Measurements from ENCODE around the gene GNB3.

The GNB3 gene

DNA sequence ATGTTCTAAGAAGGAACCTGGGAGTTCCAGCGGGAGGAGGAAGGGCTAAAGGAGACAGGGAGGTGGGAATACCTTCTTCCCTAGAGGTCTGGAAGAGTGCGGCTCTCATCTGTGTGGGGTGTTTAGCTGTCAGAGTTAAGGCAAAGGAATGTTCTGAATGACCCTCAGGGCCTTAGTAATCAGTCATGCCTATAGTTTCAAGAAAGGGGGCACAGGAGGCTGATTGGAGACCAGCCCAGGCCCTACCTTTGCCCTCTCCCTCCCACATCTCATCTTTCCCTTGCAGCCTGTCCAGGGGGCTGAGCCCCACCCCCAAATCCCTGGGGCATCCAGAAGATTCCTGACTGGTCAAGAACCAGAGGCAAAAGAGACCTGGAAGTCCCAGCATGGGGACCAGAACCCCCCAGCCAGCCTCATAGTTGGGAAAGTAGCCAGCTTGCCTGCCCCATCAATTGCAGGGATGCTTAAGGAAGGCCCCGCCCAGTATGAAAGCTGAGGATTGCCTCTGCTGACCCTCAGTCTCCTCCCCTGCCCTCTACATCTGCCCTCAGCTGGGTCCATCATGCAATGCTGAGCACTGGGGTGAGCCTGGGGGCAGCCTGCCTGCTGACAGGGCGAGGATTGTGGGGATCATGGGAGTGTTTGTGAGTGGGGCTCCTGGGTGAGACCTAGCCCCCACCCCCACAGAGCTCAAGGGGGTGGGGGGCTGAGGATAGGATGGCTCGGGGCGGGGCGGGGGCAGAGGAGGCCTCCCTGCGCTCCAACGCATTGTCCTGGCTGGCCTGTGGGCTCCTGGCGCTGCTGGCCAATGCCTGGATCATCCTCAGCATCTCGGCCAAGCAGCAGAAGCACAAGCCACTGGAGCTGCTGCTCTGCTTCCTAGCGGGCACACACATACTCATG lies 17.3 kb upstream of the GNB3 start:
- no peak for DNase-seq (ENCODE audit: low read depth)

DNA sequence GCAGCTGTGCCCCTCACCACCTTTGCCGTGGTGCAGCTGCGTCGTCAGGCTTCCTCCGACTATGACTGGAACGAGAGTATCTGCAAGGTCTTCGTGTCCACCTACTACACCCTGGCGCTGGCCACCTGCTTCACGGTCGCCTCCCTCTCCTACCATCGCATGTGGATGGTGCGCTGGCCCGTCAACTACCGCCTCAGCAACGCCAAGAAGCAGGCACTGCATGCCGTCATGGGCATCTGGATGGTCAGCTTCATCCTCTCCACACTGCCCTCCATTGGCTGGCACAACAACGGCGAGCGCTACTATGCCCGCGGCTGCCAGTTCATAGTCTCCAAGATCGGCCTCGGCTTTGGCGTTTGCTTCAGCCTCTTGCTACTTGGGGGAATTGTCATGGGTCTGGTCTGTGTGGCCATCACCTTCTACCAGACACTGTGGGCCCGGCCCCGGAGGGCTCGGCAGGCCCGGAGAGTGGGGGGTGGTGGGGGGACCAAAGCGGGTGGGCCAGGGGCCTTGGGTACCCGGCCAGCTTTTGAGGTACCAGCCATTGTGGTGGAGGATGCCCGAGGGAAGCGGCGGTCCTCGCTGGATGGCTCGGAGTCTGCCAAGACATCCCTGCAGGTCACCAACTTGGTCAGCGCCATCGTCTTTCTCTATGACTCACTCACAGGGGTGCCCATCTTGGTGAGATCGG lies 16.5 kb upstream of the GNB3 start:
- DNase-seq (ENCODE audit: low read depth) = no peak

DNA sequence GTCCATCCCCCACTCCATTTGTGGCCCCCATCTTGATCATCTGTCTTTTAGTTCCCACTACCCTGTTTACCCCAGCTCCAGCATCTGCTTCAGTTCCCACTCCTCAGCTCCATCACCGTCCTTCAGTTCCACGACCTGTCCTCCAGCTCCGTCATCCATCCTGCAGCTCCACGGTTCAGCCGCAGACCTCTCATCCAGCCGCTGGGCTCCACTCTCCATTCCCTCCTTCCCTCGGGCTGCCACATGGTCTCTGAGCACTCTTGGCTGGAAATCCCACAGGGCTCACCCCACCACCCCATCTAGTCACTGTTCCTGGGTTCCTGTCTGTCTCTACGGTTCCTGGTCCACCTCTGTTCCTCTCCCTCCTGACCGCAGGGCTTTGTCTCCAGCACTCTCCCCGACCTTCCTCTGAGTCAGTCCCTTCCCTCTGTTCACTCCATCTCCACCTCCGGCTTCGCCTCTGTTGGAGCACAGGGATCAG lies 15.8 kb upstream of the GNB3 start:
- no peak for DNase-seq (ENCODE audit: low read depth)

DNA sequence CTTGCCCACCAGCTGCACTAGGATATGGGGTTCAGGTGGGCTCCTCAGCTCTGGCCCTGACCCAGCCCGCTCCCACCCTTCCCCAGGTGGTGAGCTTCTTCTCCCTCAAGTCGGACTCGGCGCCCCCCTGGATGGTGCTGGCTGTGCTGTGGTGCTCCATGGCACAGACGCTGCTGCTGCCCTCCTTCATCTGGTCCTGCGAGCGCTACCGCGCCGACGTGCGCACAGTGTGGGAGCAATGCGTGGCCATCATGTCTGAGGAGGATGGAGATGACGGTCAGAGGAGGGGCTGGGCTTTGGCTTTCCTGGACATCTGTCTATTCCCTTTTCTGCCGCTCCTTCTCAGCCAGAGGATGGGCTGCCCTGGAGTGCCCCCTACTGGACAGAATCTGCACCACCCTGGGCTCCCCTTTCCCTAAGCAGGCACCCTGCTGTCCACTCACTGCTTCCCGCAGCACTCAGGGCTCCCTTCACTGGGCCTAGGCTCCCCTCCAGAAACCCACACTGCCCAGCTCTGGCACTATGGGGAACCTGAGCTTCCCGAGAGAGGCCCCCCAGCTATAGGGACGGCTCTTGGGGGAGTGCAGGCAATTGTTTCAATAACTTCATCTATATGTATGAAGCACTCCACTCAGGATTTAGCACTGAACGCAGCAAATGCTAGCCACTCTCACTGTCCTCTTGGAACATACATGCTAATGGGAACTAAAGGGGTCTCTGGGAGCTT lies 15.2 kb upstream of the GNB3 start:
- DNase-seq (ENCODE audit: low read depth) = peak; percentile 69

DNA sequence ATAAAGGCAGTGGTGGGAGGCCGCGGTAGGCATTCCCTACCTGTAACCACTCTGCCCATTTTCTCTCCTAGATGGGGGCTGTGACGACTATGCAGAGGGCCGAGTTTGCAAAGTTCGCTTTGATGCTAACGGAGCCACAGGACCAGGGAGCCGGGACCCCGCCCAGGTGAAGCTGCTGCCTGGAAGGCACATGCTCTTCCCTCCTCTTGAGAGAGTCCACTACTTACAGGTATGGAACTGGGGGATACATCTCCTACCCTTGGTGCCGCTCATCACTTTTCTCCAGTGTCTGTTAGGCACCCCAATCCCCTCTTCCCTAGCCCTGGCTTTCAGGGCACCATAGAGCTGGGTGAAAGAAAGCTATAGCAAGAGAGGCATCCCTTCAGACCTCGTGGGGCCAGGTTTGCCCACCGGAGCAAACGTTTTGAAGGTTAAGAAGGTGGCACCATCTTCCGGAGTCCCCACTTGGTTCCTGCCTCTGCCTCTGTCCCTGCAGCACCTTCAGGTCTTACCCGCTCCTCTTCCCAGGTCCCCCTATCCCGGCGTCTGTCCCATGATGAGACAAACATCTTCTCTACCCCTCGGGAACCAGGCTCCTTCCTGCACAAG lies 14.5 kb upstream of the GNB3 start:
- DNase-seq (ENCODE audit: low read depth) = no peak

DNA sequence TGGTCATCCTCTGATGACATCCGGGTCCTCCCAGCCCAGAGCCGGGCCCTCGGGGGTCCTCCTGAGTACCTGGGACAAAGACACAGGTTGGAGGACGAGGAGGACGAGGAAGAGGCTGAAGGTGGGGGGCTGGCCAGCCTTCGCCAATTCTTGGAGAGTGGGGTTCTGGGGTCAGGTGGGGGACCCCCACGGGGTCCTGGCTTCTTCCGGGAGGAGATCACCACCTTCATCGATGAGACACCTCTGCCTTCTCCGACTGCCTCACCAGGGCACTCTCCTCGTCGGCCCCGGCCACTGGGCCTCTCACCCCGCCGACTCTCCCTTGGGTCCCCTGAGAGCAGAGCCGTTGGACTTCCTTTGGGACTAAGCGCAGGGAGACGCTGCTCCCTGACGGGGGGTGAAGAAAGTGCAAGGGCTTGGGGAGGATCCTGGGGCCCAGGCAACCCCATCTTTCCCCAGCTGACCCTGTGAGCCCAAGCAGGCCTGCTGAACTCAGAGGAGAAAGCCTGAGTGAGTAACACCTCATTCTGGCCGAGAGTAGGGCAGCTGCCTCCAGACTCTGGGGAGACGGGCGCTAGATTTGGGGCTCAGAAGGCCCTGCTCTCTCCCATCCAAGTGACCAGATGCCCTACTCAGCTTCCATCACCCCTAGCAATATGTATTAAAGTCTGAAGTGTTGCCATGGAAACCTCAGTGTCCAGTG lies 13.8 kb upstream of the GNB3 start:
- no peak for DNase-seq (ENCODE audit: low read depth)

DNA sequence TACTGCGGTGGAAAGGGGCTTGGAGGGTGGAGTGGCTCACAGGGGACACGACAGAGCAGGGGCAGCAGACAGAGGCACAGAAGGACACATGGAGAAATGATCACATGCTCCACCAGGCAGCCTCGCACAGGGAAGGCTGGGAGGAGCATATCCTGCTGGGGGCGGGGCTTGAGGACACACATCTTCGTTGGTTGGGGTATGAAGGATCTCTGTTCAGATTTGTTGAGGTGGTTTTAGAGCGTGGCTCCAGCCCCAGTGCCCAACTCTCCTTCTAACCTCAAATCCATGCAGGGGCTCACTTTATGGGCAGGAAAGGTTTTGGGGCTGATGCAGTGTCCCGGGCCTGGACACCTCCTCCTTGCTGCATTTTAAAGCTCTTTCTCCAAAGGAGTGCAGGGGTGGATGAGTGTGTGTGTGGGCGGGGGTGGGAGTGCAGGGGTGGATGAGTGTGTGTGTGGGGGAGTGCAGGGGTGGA lies 13.3 kb upstream of the GNB3 start:
- no peak for DNase-seq (ENCODE audit: low read depth)

DNA sequence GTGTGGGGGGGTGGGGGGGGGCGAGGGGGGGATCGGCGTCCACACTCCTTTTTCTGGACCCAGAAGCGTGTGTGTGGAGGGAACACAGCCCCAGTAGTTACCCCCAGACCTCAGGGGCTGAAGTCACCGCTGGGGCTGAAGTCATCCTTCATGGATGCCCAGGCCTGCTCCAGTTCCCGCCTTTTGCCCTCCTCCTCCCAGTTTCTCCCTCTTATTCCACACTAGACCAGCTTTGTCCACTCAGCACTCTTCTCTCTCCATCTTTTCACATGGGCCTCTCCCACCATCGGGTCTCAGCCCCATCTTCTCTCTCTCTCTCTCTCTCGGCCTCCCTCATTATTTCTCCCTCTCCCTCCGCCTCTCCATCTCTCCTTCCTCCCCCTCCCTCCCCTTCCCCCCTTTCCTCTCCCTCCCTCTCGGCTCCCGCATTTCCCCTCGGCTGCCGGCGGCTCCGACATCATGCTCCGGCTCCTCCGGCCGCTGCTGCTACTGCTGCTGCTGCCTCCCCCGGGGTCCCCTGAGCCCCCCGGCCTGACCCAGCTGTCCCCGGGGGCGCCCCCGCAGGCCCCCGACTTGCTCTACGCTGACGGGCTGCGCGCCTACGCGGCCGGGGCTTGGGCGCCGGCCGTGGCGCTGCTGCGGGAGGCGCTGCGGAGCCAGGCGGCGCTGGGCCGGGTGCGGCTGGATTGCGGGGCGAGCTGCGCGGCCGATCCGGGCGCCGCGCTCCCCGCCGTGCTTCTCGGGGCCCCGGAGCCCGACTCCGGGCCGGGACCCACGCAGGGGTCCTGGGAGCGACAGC lies 12.5 kb upstream of the GNB3 start, which contains the start of gene P3H3:
Gene P3H3, plus strand, starts transcription at position 426 of the 799 bp plus-strand sequence. Its CDS starts 34 bp downstream, at position 460.
- no peak for DNase-seq (ENCODE audit: low read depth)

DNA sequence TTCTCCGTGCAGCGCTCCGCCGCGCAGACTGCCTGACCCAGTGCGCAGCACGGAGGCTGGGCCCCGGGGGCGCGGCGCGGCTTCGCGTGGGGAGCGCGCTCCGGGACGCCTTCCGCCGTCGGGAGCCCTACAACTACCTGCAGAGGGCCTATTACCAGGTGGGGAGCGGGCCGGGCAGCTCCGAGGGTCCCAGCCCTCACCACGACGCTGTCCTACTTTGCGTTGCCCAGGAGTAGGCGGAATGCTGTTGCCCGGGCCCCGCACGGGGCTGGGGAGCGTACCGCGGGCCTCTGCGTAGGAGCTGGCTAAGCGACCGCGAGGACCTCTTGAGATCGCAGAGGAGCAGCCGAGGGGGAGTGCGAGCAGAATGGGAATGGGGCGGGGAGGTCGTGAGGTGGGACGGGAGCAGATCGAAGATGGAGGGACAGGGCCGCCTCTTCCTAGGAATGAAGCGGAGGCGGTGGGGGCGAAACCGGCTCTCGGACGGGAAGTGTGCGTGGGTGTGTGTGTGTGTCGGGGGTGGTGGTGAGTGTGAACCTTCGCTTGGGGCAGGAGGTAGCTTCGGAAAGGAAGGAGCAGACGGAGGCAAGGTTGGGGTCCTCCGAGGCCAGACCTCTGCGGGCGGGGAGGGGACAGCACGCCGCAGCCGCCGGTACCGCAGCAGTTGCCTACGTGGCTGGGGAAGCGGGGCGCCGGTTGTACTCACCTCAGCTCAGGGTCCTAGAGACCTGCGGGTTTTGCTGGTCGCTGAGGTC lies 11.8 kb upstream of the GNB3 start:
- peak; percentile 17 for DNase-seq (ENCODE audit: low read depth)

DNA sequence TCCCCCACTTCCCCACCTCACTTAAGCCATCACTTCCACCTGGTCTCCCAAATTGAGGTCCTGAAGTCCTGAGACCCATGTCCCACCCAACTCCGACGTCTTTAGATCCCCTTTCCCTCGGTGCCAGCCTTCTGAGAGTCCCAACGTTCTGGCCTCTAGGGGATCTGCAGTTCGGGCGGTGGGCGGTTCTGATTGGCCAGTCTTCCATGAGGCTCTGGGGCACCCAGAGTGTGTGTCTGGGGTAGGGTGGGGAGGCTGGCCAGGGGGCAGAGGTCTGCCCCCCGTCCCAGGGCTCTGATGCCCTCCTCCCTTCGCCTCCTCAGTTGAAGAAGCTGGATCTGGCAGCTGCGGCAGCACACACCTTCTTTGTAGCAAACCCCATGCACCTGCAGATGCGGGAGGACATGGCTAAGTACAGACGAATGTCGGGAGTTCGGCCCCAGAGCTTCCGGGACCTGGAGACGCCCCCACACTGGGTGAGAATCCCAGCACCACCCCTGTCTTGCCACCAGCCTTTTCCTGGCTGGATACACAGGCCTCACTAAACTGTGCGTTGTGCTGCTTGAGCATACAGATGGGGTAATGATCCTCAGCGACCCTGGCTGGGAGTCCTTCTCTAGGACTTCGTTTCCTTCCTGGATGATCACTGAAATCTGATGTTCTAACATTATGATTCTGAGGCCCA lies 11.0 kb upstream of the GNB3 start:
- no peak for DNase-seq (ENCODE audit: low read depth)

DNA sequence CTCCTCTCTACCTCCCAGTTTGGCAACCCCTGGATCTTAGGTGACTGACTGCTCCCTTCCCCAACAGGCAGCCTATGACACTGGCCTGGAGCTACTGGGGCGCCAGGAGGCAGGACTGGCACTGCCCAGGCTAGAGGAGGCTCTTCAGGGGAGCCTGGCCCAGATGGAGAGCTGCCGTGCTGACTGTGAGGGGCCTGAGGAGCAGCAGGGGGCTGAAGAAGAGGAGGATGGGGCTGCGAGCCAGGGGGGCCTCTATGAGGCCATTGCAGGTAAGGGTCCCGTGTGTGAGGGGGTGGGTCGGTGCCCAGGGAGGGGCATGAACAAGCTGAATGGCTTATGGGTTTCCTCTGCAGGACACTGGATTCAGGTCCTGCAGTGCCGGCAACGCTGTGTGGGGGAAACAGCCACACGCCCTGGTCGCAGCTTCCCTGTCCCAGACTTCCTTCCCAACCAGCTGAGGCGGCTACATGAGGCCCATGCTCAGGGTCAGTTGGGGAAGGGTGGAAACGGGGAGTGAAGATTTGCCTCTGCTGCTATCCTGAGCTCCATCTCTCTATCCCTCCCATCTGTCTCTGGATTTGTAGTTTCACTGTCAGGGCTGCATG lies 10.3 kb upstream of the GNB3 start:
- DNase-seq (ENCODE audit: low read depth) = no peak

DNA sequence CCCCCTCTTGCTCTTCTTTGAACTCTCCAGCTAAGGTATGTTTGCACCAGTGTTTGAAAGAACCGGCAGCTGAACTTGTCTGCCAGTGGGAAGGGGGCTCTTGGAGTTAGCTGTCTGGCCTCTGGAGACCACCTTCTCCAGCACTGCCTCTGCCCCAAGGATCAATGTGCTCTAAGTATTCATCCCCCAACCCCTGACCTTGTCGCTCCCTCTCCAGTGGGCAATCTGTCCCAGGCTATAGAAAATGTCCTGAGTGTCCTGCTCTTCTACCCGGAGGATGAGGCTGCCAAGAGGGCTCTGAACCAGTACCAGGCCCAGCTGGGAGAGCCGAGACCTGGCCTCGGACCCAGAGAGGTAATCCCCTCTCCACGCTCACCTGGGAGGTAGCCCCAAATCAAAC lies 9.7 kb upstream of the GNB3 start:
- no peak for DNase-seq (ENCODE audit: low read depth)

DNA sequence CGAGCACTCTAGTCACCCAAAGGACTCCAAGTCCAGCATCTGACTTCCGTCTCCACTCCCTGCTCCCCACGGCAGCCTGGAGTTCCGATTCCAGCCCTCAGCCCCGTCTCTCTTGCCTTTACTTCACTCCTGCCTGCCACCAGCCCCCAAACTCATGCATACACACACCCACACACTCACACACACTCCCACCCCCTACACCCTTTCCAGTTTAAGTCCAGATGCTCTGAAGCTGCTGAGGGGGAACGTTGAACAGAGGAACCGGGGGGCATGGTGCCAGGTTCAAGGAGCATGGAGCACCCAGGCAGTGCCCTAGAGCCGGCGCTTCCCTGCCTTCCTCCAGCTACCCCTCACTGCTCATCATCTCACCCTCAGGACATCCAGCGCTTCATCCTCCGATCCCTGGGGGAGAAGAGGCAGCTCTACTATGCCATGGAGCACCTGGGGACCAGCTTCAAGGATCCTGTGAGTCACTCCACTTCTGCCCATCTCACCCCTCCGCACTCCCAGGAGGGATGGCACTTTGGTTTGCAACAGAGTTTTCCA lies 9.2 kb upstream of the GNB3 start:
- DNase-seq (ENCODE audit: low read depth) = no peak

DNA sequence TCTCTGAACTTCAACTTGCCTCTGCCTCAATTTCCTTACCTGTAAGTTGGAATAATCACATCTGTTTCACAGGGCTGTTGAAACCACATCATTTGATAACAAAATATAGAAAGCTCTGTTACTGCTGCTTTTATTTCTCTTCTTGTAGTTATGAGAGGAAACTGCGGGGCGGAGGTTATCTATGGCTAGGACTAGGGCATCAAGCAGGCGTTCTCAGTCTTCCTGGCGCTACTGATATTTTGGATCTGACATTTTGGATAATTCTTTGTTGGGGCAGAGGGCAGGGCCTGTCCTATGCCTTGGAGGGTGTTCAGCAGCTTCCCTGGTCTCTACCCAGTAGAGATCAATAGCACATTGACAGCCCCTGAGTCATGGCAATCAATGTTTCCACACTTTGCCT lies 8.6 kb upstream of the GNB3 start:
- DNase-seq (ENCODE audit: low read depth) = no peak

DNA sequence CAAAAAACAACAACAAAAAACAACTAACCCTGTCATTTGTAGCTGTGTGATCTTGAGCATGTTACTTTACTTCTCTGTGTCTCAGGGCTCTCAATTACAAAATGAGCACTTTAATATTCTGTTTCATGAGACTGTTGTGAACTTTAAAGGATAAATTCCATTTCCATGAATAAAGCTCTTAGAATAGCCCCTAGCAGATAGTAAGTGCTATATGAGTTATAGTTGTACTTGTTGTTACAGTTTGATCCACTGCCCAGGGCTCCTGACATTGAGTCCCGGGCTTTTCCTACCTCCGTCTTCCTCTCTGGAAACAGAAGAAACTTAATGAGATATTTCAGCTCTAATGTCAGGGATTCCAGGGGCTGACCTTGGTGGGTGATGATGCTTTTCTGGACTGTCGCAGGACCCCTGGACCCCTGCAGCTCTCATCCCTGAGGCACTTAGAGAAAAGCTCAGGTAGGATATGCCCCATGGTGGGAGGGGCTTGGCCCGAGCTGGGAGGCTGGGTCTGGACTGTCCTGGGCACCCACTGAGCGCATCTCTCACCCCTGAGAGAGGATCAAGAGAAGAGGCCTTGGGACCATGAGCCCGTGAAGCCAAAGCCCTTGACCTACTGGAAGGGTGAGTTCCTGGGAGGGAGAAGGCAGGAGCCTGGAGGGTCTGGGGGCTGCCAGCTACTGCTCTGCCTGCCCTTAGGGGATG lies 7.4 kb upstream of the GNB3 start:
- no peak for DNase-seq (ENCODE audit: low read depth)

DNA sequence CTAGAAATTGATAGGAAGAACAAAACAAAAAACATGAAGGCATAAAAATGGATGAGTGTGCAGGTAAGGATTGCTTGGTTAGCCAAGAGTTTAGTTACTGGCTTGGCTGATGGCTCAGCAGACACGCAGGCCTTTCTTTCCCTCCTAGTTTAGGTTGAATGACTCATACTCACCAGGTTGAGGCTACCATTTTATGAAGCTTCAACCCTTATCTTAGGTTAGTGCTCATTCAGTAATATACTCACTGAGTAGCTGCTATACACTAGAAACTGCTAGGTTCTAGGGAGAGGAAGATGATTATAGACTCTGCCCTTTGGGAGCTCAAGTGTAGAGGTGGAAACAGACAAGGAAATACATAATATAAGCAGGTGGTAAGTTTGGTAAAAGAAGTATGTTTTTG lies 6.5 kb upstream of the GNB3 start:
- no peak for DNase-seq (ENCODE audit: low read depth)

DNA sequence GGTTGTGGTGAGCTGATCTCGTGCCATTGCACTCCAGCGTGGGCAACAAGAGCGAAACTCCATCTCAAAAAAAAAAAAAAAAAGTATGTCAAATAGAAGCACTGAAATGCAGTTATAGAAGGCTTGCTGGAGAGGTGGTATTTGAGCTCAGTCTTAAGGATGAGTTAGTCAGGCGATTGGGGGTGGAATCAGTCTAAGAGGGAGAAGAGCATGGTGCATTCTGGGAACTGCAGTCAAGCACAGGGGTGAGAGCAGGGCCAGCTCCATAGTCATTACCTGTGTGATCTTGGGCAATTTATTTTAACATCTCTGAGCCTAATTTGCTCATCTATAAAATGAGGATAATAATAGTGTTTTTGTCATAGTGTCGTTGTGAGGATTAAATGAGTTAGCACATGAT lies 5.9 kb upstream of the GNB3 start:
- no peak for DNase-seq (ENCODE audit: low read depth)

DNA sequence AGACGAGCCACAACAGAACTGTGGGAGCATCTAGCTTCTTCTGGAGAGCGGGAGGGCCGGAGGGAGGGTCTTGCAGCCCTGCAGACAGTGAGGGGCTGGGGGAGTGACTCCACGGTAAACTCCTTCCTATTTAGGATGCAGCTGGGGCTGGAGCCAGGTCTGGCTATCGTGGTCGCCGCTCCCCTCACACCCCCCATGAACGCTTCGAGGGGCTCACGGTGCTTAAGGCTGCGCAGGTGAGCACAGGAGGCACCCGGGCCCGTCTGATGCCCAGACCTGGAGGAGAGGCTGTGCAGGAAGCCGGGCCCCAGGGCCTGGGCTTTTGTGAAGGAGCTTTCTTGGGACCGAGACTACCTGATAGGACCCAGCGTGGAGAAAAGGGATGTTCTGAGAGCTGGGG lies 3.9 kb upstream of the GNB3 start:
- DNase-seq (ENCODE audit: low read depth) = no peak

Measured in activated T-helper 9 cell treated with anti-CD3 and anti-CD28 coated beads, Interleukin-2, amount 50 U/mL, for 16 hours (primary cell).